Measurements from ENCODE around the gene FARSA.
"Not testable (repeated sequence)": the region's sequence is repeated elsewhere in the genome, so short reads cannot be mapped to it uniquely, and the experiment has no call there.

FARSA gene

GRCh38 chr19:12933287-12934072, at the start of gene FARSA:
FARSA (minus strand) TSS chr19:12933711; CDS start chr19:12933696, 15 bp downstream.
- DNase-seq = peak; percentile 92

- DNase-seq = peak; percentile 42
Measured at GRCh38 chr19:12983091-12983490, 49.6 kb upstream of the FARSA start.

- DNase-seq = no peak
Measured at GRCh38 chr19:12982648-12983047, 49.1 kb upstream of the FARSA start.

DNA sequence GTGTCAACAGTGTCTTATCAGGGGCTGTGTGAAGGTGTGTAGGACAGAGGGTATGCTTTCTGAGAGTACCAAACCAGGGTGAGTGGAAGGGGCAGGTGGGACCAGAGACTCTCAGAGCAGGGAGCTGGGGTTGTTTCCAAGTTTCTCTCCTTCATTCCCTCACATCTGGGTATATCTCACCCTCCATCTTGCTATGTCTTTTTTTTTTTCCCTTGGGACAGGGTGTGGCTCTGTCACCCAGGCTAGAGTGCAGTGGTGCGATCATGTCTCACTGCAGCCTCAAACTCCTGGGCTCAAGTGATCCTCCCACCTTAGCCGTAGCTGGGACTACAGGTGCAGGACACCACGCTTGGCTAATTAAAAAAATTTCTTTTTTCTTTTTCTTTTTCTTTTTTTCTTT, 46.5 kb upstream of the FARSA start:
- peak; percentile 13 for DNase-seq

DNA sequence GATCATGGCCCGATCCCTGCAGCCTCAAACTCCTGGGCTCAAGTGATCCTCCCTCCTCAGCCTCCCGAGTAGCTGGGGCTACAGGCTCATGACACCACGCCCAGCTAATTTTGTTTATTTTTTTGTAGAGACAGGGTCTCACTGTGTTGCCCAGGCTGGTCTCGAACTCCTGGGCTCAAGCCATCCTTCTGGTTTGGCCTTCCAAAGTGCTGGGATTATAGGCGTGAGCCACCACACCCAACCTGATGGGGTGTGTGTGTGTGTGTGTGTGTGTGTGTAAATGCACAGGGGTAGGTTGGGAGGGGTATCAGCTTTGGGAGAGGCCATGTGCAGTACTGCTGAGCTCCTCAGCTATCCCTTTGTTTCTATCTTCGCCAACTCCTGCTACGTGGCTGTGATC, 42.6 kb upstream of the FARSA start:
- not testable (repeated sequence) for DNase-seq

- peak; percentile 90 for DNase-seq
Measured at GRCh38 chr19:12975221-12975741, 41.8 kb upstream of the FARSA start.

DNA sequence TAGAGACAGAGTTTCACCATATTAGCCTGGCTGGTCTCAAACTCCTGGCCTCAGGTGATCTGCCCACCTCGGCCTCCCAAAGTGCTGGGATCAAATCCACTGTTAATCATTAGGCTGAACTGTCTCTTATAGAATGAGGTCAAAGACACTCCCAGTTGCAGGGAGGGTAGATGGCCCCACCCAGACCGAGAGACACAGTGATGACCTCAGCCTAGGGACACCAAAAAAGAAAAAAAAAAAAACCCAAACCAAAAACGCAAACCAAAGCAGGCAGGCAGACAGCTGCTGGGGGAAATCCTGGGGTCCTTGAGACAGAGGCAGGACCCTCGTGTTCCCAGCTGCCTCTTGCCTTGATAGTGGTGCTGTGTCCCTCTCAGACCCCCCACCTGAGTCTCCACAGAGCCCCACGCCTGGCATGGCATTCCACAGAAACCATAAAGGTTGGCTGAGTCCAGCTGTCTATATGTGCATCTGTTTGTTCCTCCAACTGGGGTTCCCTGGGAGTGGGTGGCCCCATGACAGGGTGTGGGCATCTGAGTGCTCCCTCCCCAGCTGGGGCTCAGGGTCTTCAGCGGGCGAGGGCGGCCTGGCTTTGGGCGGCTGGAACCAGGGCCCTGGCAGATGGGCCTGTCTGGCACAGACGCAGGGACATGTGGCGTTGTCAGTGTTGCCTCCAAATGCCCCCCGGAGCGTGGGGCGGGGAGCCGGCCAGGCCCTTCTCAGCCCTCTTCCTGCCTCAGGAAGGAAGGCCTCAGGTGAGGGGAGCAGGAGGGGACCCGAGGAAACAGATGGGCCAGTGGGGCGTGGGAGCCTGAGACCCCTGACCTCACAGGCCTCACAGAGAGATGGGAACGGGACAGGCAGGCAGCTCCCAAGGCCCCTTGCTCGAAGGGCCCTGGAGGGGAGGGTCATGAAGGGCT, 41.0 kb upstream of the FARSA start:
- peak; percentile 84 for DNase-seq

DNA sequence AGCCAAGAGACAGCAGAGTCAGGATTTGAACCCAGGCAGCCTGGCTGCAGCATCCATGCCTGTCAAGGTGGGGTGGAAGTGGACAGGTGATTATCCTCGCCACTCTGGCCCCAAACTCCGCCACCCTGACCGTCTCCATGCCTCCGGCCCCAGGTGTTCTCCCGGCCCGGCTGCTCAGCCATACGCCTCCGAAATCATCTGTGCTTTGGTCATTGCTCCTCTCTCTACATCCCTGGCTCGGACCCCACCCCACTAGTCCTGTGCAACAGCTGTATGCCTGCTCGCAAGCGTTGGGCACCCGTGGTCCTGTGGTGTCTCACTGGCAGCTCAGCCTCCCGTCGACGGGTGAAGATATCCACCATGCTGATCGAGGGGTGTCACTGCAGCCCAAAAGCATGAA, 39.7 kb upstream of the FARSA start:
- no peak for DNase-seq

GRCh38 chr19:12970070-12970820, 36.7 kb upstream of the FARSA start:
- DNase-seq = no peak

DNA sequence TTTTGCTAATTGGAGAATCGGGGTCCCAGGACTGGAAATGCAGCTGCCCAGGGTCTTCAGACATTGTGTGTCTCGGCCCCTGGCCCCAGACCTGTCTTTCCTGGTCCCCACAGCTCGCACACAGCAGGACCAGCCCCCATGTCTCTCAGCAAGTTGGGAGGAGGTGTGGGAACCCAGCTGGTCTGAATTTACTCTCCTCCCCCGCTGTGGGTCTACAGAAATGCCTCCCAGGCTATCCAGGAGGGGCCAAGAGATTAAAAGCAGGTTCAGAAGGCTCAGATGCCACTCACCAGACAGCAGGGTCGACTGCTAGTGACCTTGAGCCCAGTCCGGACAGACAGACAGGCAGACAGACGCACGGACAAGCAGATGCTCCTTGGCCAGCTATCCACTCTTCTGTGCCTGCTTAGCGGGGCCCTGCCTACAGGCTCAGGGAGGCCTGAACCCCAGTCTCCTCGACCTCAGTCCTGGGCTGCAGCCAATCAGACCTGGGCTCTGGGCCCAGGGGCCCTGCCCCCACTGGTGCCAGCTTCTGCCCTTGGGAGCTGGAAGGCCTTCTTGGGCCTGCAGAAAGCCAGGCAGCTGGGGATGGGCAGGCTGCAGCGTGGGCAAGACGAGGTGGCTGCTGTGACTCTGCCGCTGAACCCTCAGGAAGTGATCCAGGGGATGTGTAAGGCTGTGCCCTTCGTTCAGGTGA, 35.9 kb upstream of the FARSA start, which contains the start of gene DAND5:
DAND5 (plus strand) TSS at position 285 of the 697 bp plus-strand sequence; CDS start at position 370, 85 bp downstream.
- peak; percentile 36 for DNase-seq

DNA sequence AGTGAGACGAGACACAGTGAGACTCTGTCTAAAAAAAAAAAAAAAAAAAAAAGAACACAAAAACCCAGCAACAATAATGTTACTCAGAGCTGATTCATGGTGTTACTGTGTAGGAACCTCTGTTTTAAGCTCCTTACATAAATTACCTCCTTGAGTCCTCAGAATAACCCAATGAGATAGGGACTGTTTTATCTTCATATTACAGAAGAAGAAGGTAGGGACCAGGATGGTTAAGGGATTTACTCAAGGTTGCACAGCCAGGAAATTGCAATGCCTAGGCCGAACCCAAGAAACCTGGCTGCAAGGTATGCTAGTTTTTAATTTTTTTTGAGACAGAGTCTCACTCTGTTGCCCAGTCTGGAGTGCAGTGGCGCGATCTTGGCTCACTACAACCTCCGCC, 34.4 kb upstream of the FARSA start:
- no peak for DNase-seq

GRCh38 chr19:12965812-12966135, 32.3 kb upstream of the FARSA start:
- DNase-seq = no peak

GRCh38 chr19:12965017-12965811, 31.7 kb upstream of the FARSA start:
- DNase-seq = peak; percentile 86

DNA sequence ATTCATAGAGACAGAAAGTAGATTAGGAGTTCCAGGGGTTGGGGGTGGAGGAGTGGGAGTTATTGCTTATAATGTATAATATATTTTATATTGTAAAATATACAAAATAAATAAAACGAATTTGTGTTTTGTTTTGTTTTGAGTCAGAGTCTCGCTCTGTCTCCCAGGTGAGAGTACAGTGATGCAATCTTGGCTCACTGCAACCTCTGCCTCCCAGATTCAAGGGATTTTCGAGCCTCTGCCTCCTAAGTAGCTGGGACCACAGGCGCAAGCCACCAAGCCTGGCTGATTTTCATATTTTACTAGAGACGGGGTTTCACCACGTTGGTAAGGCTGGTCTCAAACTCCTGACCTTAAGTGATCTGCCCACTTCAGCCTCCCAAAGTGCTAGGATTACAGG, 26.0 kb upstream of the FARSA start:
- DNase-seq = no peak

- not testable (repeated sequence) for DNase-seq
Measured at GRCh38 chr19:12957389-12957952, 24.0 kb upstream of the FARSA start.

- DNase-seq = peak; percentile 77
Measured at GRCh38 chr19:12956446-12957388, 23.2 kb upstream of the FARSA start, which contains the start of gene GADD45GIP1. GADD45GIP1 (minus strand) TSS chr19:12957223; CDS start chr19:12957212, 11 bp downstream.

- no peak for DNase-seq
Measured at GRCh38 chr19:12955996-12956395, 22.5 kb upstream of the FARSA start.

DNA sequence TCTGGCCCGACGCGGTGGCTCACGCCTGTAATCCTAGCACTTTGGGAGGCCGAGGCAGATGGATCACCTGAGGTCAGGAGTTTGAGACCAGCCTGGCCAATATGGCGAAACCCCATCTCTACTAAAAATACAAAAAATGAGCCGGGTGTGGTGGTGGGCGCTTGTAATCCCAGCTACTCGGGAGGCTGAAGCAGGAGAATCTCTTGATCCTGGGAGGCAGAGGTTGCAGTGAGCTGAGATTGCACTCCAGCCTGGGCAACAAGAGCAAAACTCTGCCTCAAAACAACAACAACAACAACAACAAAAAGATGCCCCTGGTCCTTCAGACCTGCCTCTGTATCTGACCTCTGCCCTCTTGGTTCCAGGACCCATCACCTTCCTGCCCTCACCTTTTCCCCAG, 22.1 kb upstream of the FARSA start:
- DNase-seq = not testable (repeated sequence)

- DNase-seq = no peak
Measured at GRCh38 chr19:12954612-12954962, 21.1 kb upstream of the FARSA start.

Data from NCI-H2171 treated with DMSO at 0.1 percent for 48 hours (cell line).